Neuronal stem cell (in vitro differentiated cells): ENCODE results near the gene FAM200B.

Experiments
- DNase-seq: peaks from one replicate; pipeline ENCODE4 v3.0.0-alpha.2; 2013; ENCODE audit warnings: low spot score
- H2AFZ ChIP-seq: one replicate; pipeline ENCODE4 v1.6.1; 2013; ENCODE audit warnings: mild to moderate bottlenecking, low read length, inconsistent platforms
- H2AK5ac ChIP-seq: 2 replicates; pipeline ENCODE4 v1.6.1; 2013; ENCODE audit warnings: low read depth, mild to moderate bottlenecking, inconsistent platforms, low read length, moderate library complexity, mixed read lengths
- H2BK120ac ChIP-seq: 2 replicates; pipeline ENCODE4 v1.6.1; 2013; ENCODE audit warnings: low read depth, mild to moderate bottlenecking, inconsistent platforms, low read length, moderate library complexity, mixed read lengths
- H2BK12ac ChIP-seq: one replicate; pipeline ENCODE4 v1.6.1; 2013; ENCODE audit warnings: low read length, inconsistent platforms
- H2BK15ac ChIP-seq: 2 replicates; pipeline ENCODE4 v1.6.1; 2013; ENCODE audit warnings: mild to moderate bottlenecking, low read length, inconsistent platforms, mixed read lengths
- H2BK5ac ChIP-seq: one replicate; pipeline ENCODE4 v1.6.1; 2013; ENCODE audit warnings: inconsistent platforms, mild to moderate bottlenecking, low read length, moderate library complexity
- H3K14ac ChIP-seq: one replicate; pipeline ENCODE4 v1.6.1; 2013; ENCODE audit warnings: low read length, inconsistent platforms
- H3K18ac ChIP-seq: 2 replicates; pipeline ENCODE4 v1.6.1; 2013; ENCODE audit warnings: low read length, inconsistent platforms
- H3K23ac ChIP-seq: 2 replicates; pipeline ENCODE4 v1.6.1; 2013; ENCODE audit warnings: low read depth, mild to moderate bottlenecking, mixed read lengths, low read length, inconsistent platforms; ENCODE audit not compliant: poor library complexity
- H3K27ac ChIP-seq: replicated peaks from 3 replicates; pipeline ENCODE4 v1.5.1; 2013; ENCODE audit warnings: low read length, inconsistent platforms
- H3K27me3 ChIP-seq, 3 experiments: 2 replicates each; pipeline ENCODE4 v1.6.1; 2013; ENCODE audit warnings: low read length in 3 of 3, mild to moderate bottlenecking in 2 of 3, inconsistent platforms in 1 of 3, low read depth in 1 of 3, mixed read lengths in 1 of 3, moderate library complexity in 1 of 3; ENCODE audit not compliant: control insufficient read depth in 3 of 3, insufficient read depth in 3 of 3
- H3K36me3 ChIP-seq, 2 donors: replicated peaks in 1 of 2; 2 replicates each; pipeline ENCODE4 v1.6.1; 2013; ENCODE audit warnings: low read length in 2 of 2; ENCODE audit not compliant: control insufficient read depth in 2 of 2, insufficient read depth in 2 of 2
- H3K4ac ChIP-seq: 2 replicates; pipeline ENCODE4 v1.6.1; 2013; ENCODE audit warnings: inconsistent platforms, mild to moderate bottlenecking, low read length, moderate library complexity
- H3K4me1 ChIP-seq, 2 donors: 1 replicate in 1 of 2; 2 replicates in 1 of 2; pipeline ENCODE4 v1.6.1; 2013; ENCODE audit warnings: low read length in 2 of 2, low read depth in 1 of 2; ENCODE audit not compliant: control insufficient read depth in 2 of 2, insufficient read depth in 1 of 2
- H3K4me2 ChIP-seq: one replicate; pipeline ENCODE4 v1.6.1; 2013; ENCODE audit warnings: mild to moderate bottlenecking, low read length, inconsistent platforms; ENCODE audit not compliant: insufficient read depth, poor library complexity, severe bottlenecking
- H3K4me3 ChIP-seq, 2 donors: 2 replicates each; pipeline ENCODE4 v1.5.1; 2013; ENCODE audit warnings: low read length in 2 of 2, mild to moderate bottlenecking in 2 of 2, inconsistent platforms in 1 of 2, moderate library complexity in 1 of 2
- H3K79me1 ChIP-seq: one replicate; pipeline ENCODE4 v1.6.1; 2013; ENCODE audit warnings: low read depth, mild to moderate bottlenecking, inconsistent platforms, low read length, moderate library complexity
- H3K9ac ChIP-seq: one replicate; pipeline ENCODE4 v1.6.1; 2013; ENCODE audit warnings: mild to moderate bottlenecking, low read depth, low read length, inconsistent platforms; ENCODE audit not compliant: poor library complexity
- H3K9me3 ChIP-seq, 2 donors: replicated peaks in 1 of 2; 2 replicates each; pipeline versions ENCODE3 to v1.6.1; 2013; ENCODE audit warnings: low read length in 2 of 2, mild to moderate bottlenecking in 2 of 2, inconsistent platforms in 1 of 2, low read depth in 1 of 2, mixed read lengths in 1 of 2, moderate library complexity in 1 of 2; ENCODE audit not compliant: control insufficient read depth in 2 of 2, insufficient read depth in 1 of 2
- H4K8ac ChIP-seq: one replicate; pipeline ENCODE4 v1.6.1; 2013; ENCODE audit warnings: low read depth, mild to moderate bottlenecking, inconsistent platforms, low read length, moderate library complexity
- H4K91ac ChIP-seq: one replicate; pipeline ENCODE4 v1.6.1; 2013; ENCODE audit warnings: low read length, low read depth, mild to moderate bottlenecking, inconsistent platforms; ENCODE audit not compliant: poor library complexity
- WGBS, 2 donors: extraction: QIAGEN DNeasy Blood & Tissue Kit; methylation state at CpG; one replicate each; pipeline ENCODE4 v1.1.7; 2013; ENCODE audit warnings: missing lambda C conversion rate in 2 of 2, mixed read lengths in 1 of 2; ENCODE audit not compliant: insufficient read length in 2 of 2, insufficient replicate concordance in 1 of 2; ENCODE audit errors: extremely low coverage in 2 of 2; 5-methylcytosine and 5-hydroxymethylcytosine counted together

FAM200B gene

DNA sequence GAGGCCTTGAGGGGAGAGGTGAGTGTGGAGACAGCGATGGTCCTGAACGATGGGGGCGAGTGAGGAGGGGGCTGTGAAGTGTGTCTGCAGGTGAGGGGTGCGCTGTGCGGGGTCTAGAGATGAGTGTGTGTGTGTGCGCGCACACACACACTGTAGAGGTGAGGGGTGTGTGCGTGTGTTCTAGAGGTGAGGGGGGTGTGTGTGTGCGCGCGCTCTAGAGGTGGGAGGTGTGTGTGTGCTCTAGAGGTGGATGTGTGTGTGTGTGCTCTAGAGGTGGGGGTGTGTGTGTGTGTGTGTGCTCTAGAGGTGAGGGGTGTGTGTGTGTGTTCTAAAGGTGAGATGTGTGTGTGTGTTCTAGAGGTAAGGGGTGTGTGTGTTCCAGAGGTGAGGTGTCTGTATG is 21.8 kb downstream of the FAM200B start:
- Histone ChIP-seq H3K4ac (no peak overlapping the region), H4K91ac (peak overlapping the region; percentile 24), H2BK12ac (no peak overlapping the region), H3K9ac (no peak overlapping the region), H2BK15ac (peak overlapping the region; percentile 6), H3K4me3 (no peak overlapping the region), H2AFZ (no peak overlapping the region), H2BK120ac (no peak overlapping the region), H3K27ac (no peak overlapping the region), H3K14ac (no peak overlapping the region), H3K79me1 (no peaks in the 10 kb centered on the region), H2BK5ac (no peak overlapping the region), H3K4me1 (peaks cover 11 to 25% of the 10 kb centered on the region in 2 donors), H3K4me2 (no peak overlapping the region), H3K9me3 (peaks cover 0 to 4% of the 10 kb centered on the region in 2 donors), H4K8ac (no peak overlapping the region), H3K18ac (peak overlapping the region; percentile 59), H2AK5ac (peak overlapping the region; percentile 14), H3K27me3 (no peaks in the 10 kb centered on the region), H3K23ac (no peak overlapping the region), H3K36me3 (no peaks in the 10 kb centered on the region)
- no CpG with 5 or more reads among the region's 11 CpGs for WGBS, 2 donors
- DNase-seq = no peak

DNA sequence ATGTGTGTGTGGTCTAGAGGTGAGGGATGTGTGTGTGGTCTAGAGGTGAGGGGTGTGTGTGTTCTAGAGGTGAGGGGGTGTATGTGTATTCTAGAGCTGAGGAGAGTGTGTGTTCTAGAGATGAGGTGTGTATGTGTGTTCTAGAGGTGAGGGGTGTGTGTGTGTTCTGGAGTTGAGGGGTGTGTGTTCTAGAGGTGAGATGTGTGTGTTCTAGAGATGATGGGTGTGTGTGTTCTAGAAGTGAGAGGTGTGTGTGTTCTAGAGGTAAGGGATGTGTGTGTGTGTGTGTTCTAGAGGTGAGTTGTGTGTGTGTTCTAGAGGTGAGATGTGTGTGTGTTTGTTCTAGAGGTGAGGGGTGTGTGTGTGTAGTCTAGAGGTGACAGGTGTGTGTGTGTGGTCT is 22.5 kb downstream of the FAM200B start:
- Histone ChIP-seq H3K14ac (no peak overlapping the region), H4K91ac (no peak overlapping the region), H3K9ac (no peak overlapping the region), H2BK15ac (no peak overlapping the region), H3K79me1 (no peaks in the 10 kb centered on the region), H4K8ac (no peak overlapping the region), H3K4me2 (no peak overlapping the region), H3K4ac (no peak overlapping the region), H2BK120ac (no peak overlapping the region), H3K4me3 (no peak overlapping the region), H2BK12ac (no peak overlapping the region), H3K27me3 (no peaks in the 10 kb centered on the region), H2BK5ac (no peak overlapping the region), H3K9me3 (peaks cover 0 to 4% of the 10 kb centered on the region in 2 donors), H3K18ac (no peak overlapping the region), H2AFZ (no peak overlapping the region), H3K27ac (no peak overlapping the region), H3K23ac (no peak overlapping the region), H3K4me1 (peaks cover 12 to 29% of the 10 kb centered on the region in 2 donors), H2AK5ac (no peak overlapping the region), H3K36me3 (no peaks in the 10 kb centered on the region)
- no peak for DNase-seq

DNA sequence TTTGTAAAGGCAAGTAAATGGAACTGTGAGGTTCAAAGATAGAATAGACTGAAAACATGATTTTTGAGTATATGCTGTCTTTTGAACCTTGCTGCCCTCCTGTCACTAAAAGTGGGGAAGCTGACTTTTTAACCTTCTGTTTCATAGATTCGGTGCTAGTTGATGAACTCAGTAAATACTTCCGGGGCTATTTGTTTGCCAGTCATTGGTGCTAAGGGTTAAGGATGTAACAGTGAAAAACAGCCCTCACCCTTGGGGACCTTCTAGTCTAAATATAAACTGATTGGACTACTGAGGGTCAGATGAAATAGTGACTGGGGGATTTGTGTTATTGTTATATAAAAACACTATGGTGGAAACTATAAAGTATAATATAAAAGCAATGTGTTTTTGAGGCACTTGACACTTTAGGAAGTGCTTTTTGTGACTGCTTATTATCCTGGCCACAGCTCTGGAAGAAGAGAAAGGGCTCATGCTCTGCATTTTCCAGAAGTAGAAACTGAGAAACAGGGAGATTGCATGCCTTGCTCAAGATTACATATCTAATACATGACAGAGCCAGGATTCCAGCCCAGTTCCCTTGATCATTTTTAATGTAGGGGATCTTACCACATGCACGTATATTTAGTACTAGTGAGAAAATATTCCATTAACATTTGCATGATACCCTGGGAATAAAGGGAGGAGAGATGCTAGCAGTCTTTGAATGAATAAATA is 25.2 kb downstream of the FAM200B start:
- WGBS, 2 donors = no CpG with 5 or more reads among the region's 3 CpGs
- H3K18ac ChIP-seq = no peak overlapping the region
- no peak overlapping the region for H3K4me3 ChIP-seq
- H2AK5ac ChIP-seq = no peak overlapping the region
- no peak overlapping the region for H4K8ac ChIP-seq
- H3K14ac ChIP-seq = no peak overlapping the region
- no peak overlapping the region for H2BK15ac ChIP-seq
- H2BK12ac ChIP-seq = no peak overlapping the region
- no peak for DNase-seq
- no peak overlapping the region for H3K23ac ChIP-seq
- no peak overlapping the region for H2BK120ac ChIP-seq
- no peak overlapping the region for H2AFZ ChIP-seq
- H3K4ac ChIP-seq = no peak overlapping the region
- H2BK5ac ChIP-seq = no peak overlapping the region
- no peak overlapping the region for H3K4me2 ChIP-seq
- H3K27me3 ChIP-seq = no peaks in the 10 kb centered on the region
- no peak overlapping the region for H3K27ac ChIP-seq
- H3K9ac ChIP-seq = no peak overlapping the region
- no peak overlapping the region for H4K91ac ChIP-seq
- no peaks in the 10 kb centered on the region for H3K36me3 ChIP-seq
- peaks cover 0 to 4% of the 10 kb centered on the region in 2 donors for H3K9me3 ChIP-seq
- H3K79me1 ChIP-seq = no peaks in the 10 kb centered on the region
- H3K4me1 ChIP-seq = peaks cover 15 to 36% of the 10 kb centered on the region in 2 donors

DNA sequence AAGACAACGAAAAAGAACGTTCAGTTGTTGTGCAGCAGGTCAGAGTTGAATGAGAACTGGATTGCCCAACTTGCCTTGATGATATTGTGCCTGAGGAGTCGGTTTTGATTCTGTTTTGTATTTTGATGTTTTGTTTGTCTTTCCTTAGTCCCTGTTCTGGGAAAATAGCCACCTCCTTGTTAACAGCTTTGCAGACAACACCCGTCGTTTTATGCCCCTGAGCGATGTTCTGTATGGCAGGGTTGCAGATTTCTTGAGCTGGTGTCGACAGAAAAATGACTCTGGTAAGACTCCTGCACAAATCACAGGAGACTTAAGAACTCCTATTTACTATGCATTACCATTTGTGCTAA is 25.7 kb downstream of the FAM200B start:
- Histone ChIP-seq H2BK120ac (no peak overlapping the region), H3K9ac (no peak overlapping the region), H3K27ac (no peak overlapping the region), H2AK5ac (no peak overlapping the region), H3K4me1 (peaks cover 15 to 36% of the 10 kb centered on the region in 2 donors), H3K27me3 (no peaks in the 10 kb centered on the region), H2AFZ (no peak overlapping the region), H3K4me2 (no peak overlapping the region), H4K8ac (no peak overlapping the region), H2BK15ac (no peak overlapping the region), H3K36me3 (no peaks in the 10 kb centered on the region), H3K14ac (no peak overlapping the region), H3K4ac (no peak overlapping the region), H4K91ac (no peak overlapping the region), H3K4me3 (no peak overlapping the region), H3K18ac (no peak overlapping the region), H3K9me3 (peaks cover 0 to 4% of the 10 kb centered on the region in 2 donors), H3K23ac (no peak overlapping the region), H3K79me1 (no peaks in the 10 kb centered on the region), H2BK5ac (no peak overlapping the region), H2BK12ac (no peak overlapping the region)
- no CpG with 5 or more reads among the region's 7 CpGs for WGBS, 2 donors
- DNase-seq = no peak
